B cell (primary cell): ENCODE results near the gene CDC42BPG. TPM values are rescaled to one million over a fixed set of nuclear protein-coding genes. Genes with fewer than 3 reads are reported as not detected.

ENCODE experiments used
- ATAC-seq: fragments of 200-7000 bp; cut with Tn5 transposase; one replicate; pipeline ENCODE4 v1.10.0; 2021; ENCODE audit warnings: low read depth, mild to moderate bottlenecking, moderate number of reproducible peaks, moderate library complexity
- CTCF ChIA-PET: fragments of 350-600 bp; sonication (Branson Sonifier 250); formaldehyde crosslinking; loops from one replicate; lab custom pipeline; 2021; ENCODE audit warnings: antibody characterized with exemption, inconsistent platforms; lab: Charles Lee
- POLR2A ChIA-PET: fragments of 350-600 bp; sonication (Branson Sonifier 250); formaldehyde crosslinking; loops from one replicate; lab custom pipeline; 2021; ENCODE audit warnings: antibody characterized with exemption; lab: Charles Lee
- DNase-seq: peaks from one replicate; pipeline ENCODE4 v3.0.0; 2013
- H2AFZ ChIP-seq: 2 replicates; pipeline ENCODE4 v1.6.1; 2012; ENCODE audit warnings: mild to moderate bottlenecking, low read depth, low read length; ENCODE audit not compliant: insufficient read depth, poor library complexity, severe bottlenecking
- H3K27ac ChIP-seq, 2 donors: 1 replicate in 1 of 2; 2 replicates in 1 of 2; pipeline ENCODE4 v1.5.1; 2012 to 2013; ENCODE audit warnings: low read length in 2 of 2, mild to moderate bottlenecking in 2 of 2, moderate library complexity in 1 of 2
- H3K27me3 ChIP-seq, 4 experiments: fragments of 200-600 bp in 1 of 4; sonication (generic) in 1 of 4; replicated peaks in 1 of 4; 1 replicate in 2 of 4; 2 replicates in 2 of 4; pipeline versions ENCODE4 v1.6.1 to v1.7.0; 2013 to 2016; ENCODE audit warnings: low read length in 3 of 4, mild to moderate bottlenecking in 2 of 4, mixed read lengths in 1 of 4, moderate library complexity in 1 of 4; ENCODE audit not compliant: insufficient read depth in 4 of 4, control insufficient read depth in 3 of 4; ENCODE audit errors: control extremely low read depth in 1 of 4
- H3K36me3 ChIP-seq, 2 experiments: replicated peaks in 1 of 2; 1 replicate in 1 of 2; 2 replicates in 1 of 2; pipeline versions ENCODE4 v1.6.1 to v1.7.1; 2013; ENCODE audit warnings: low read length in 1 of 2; ENCODE audit not compliant: insufficient read depth in 2 of 2, control insufficient read depth in 1 of 2; ENCODE audit errors: control extremely low read depth in 1 of 2, extremely low read depth in 1 of 2
- H3K4me1 ChIP-seq, 2 donors: fragments of 200-600 bp in 1 of 2; sonication (generic) in 1 of 2; 1 replicate in 1 of 2; 2 replicates in 1 of 2; pipeline versions ENCODE4 v1.5.1 to v1.6.1; 2013 to 2017; ENCODE audit warnings: low read length in 2 of 2; ENCODE audit not compliant: control insufficient read depth in 2 of 2, insufficient read depth in 2 of 2
- H3K4me2 ChIP-seq: replicated peaks from 2 replicates; pipeline ENCODE3; 2012; ENCODE audit warnings: mild to moderate bottlenecking, low read depth, low read length; ENCODE audit not compliant: poor library complexity, severe bottlenecking
- H3K4me3 ChIP-seq, 5 experiments: fragments of 200-600 bp in 1 of 5; sonication (generic) in 1 of 5; 1 replicate in 3 of 5; 2 replicates in 2 of 5; pipeline versions ENCODE4 v1.5.1 to v1.7.0; 2011 to 2016; ENCODE audit warnings: low read length in 4 of 5, mild to moderate bottlenecking in 4 of 5, low read depth in 2 of 5, control low read depth in 1 of 5, moderate library complexity in 1 of 5; ENCODE audit not compliant: insufficient read depth in 1 of 5; ENCODE audit errors: control extremely low read depth in 1 of 5, extremely low read depth in 1 of 5
- H3K79me2 ChIP-seq: fragments of 200-600 bp; sonication (generic); one replicate; pipeline ENCODE4 v1.6.0; 2016; ENCODE audit warnings: low read length; ENCODE audit not compliant: control insufficient read depth, insufficient read depth
- H3K9ac ChIP-seq: fragments of 200-600 bp; sonication (generic); 2 replicates; pipeline ENCODE4 v1.6.1; 2017; ENCODE audit warnings: mild to moderate bottlenecking, low read length, moderate library complexity
- H3K9me3 ChIP-seq, 3 donors: one replicate each; pipeline versions ENCODE4 v1.6.1 to v1.7.1; 2013; ENCODE audit warnings: low read length in 2 of 3; ENCODE audit not compliant: control insufficient read depth in 2 of 3, insufficient read depth in 1 of 3; ENCODE audit errors: control extremely low read depth in 1 of 3
- H4K20me1 ChIP-seq: 2 replicates; pipeline ENCODE4 v1.6.0; 2012; ENCODE audit warnings: mild to moderate bottlenecking, low read length; ENCODE audit not compliant: insufficient read depth, control insufficient read depth, poor library complexity, severe bottlenecking
- H3K27ac Mint-ChIP-seq: one replicate; pipeline ENCODE4 v1.8.0; 2021; ENCODE audit warnings: mixed read lengths
- H3K27me3 Mint-ChIP-seq: one replicate; pipeline ENCODE4 v1.8.0; 2021; ENCODE audit warnings: mixed read lengths
- H3K4me1 Mint-ChIP-seq: one replicate; pipeline ENCODE4 v1.8.0; 2021; ENCODE audit warnings: mixed read lengths
- H3K4me3 Mint-ChIP-seq: one replicate; pipeline ENCODE4 v1.8.0; 2021; ENCODE audit warnings: mixed read lengths
- H3K9me3 Mint-ChIP-seq: one replicate; pipeline ENCODE4 v1.8.0; 2022; ENCODE audit warnings: mixed read lengths; ENCODE audit not compliant: insufficient read depth
- CTCF ChIP-seq: fragments of 200-600 bp; IDR thresholded peaks from one replicate; pipeline ENCODE4 v1.8.0; 2022; ENCODE audit warnings: antibody characterized with exemption, mild to moderate bottlenecking
- EZH2 ChIP-seq: IDR thresholded peaks from 2 replicates; pipeline ENCODE4 v1.6.1; 2012; ENCODE audit warnings: borderline replicate concordance, low read depth, mild to moderate bottlenecking, moderate library complexity, low read length; ENCODE audit not compliant: insufficient read depth, poor library complexity, severe bottlenecking
- WGBS: methylation state at CpG from one replicate; pipeline ENCODE4 v1.1.5; 2013; ENCODE audit warnings: missing lambda C conversion rate; ENCODE audit not compliant: insufficient coverage; 5-methylcytosine and 5-hydroxymethylcytosine counted together
- intact Hi-C: fragments of 100-400 bp; cut with micrococcal nuclease; formaldehyde crosslinking; loops from one replicate; pipeline ENCODE4 v1.10.0; 2022
- polyA plus RNA-seq: library from polyadenylated mRNA; depleted of rRNA; stranded (reverse); fragments of >200 nt; gene quantifications from 2 replicates; pipeline ENCODE4 v1.2.3, GENCODE V29; 2012
- total RNA-seq, 2 donors: library from RNA; stranded (reverse); fragments of 120-200 nt in 1 of 2; gene quantifications; 1 replicate in 1 of 2; 2 replicates in 1 of 2; pipeline versions ENCODE4 v1.2.3 to v1.2.4, GENCODE V29; 2013 to 2022

Gene CDC42BPG
- total and polyA plus RNA-seq, 2 donors (not counting 1 experiment from before 2014, with no cell fraction given), result 3.7 to 8.7 TPM

GRCh38 chr11:64777449-64778222 lies 66.8 kb downstream of the CDC42BPG start:
- peaks cover 45% of the 10 kb centered on the region for H4K20me1 ChIP-seq
- H2AFZ ChIP-seq, result no peak overlapping the region
- Mint-ChIP-seq H3K4me1 (peaks cover 80% of the 10 kb centered on the region), H3K27me3 (no peaks in the 10 kb centered on the region), H3K4me3 (peak overlapping the region; percentile 95), H3K27ac (peak overlapping the region; percentile 91), H3K9me3 (no peaks in the 10 kb centered on the region)
- H3K27me3 ChIP-seq, result no peaks in the 10 kb centered on the region
- H3K4me3 ChIP-seq, result peak overlapping the region; percentile 79 to 92 (median 82)
- peak overlapping the region; percentile 85 for H3K9ac ChIP-seq
- no peak for TF ChIP-seq EZH2
- no peak for TF ChIP-seq CTCF
- ChIA-PET POLR2A (interaction anchor here (0.9 to 6.9 kb wide), 8 partner anchors 10 to 460 kb away, joined by 3 to 149 read pairs (median 6); partner anchors contain the start of genes CCDC88B, MAP4K2, PRDX5 and RASGRP2), CTCF (interaction anchor here (1.1 to 5.9 kb wide), 10 partner anchors 9 to 92 kb away, joined by 3 to 74 read pairs (median 6); partner anchors contain the start of genes MEN1 and RASGRP2)
- peaks cover 61% of the 10 kb centered on the region for H3K79me2 ChIP-seq
- H3K9me3 ChIP-seq, result no peaks in the 10 kb centered on the region
- under 1% methylated on average over 94 of the region's 98 CpGs for WGBS
- peak; percentile 91 for DNase-seq
- H3K27ac ChIP-seq, result peak overlapping the region; percentile 95 to 98
- intact Hi-C loops, result loop anchor here (1.0 to 5.0 kb wide), 5 partner anchors 15 to 340 kb away; partner anchors contain the start of genes ARL2, CDC42BPG and ZNHIT2
- peak overlapping the region; percentile 76 for H3K4me2 ChIP-seq
- peak; percentile 3 for ATAC-seq
- peaks cover 63 to 73% of the 10 kb centered on the region in 2 donors for H3K4me1 ChIP-seq
- peaks cover 3 to 48% of the 10 kb centered on the region in 2 experiments for H3K36me3 ChIP-seq
